Stimulated activated CD4-positive, alpha-beta T cell treated with anti-CD3 and anti-CD28 coated beads, Interleukin-1b, Interleukin-23, amount 100 ng/mL, for 48 hours (primary cell): ENCODE measurements around the gene GARNL3.
A peak's percentile ranks its signal among the peaks of the same experiment; 100 is the strongest.

ENCODE experiments used
- DNase-seq: peaks from one replicate; pipeline ENCODE4 v3.0.0-alpha.2; 2020

GARNL3 gene

DNA sequence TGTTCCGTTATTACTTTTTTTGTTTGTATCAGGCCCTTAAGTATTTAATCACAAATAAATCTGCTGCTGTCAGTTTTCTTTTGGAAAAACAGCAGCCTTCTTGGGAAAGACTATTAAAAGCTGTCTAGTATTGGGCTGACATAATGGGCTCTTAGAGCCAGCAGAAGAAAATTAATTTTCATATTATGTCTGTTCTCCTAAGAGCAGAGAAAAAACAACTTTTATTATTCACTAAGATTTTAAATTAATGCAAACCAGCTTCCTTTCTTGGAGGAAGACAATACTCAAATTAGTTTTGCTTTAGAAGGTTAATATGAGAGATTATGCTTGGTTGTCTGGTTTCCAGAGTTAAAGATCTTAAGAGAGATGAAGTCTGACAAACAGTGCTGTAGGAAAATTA is 30.6 kb upstream of the GARNL3 start:
- DNase-seq, result no peak

DNA sequence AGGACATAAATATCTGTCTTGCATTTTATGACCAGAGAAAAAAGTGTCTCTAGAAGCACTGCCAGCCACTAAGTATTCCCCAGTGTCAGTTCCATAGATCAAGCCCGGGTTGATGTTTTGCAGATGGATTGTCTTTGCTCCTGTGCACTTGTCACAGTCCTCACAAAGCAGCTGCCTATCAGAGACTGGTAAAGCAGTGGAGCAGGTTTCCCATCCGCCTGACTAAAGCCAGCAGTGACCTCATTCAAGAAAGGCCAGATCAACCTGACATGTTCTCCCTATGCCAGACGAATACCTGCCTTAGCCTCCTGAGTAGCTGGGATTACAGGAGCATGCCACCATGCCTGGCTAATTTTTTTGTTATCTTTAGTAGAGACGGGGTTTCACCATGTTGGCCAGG is 26.8 kb upstream of the GARNL3 start:
- no peak for DNase-seq

DNA sequence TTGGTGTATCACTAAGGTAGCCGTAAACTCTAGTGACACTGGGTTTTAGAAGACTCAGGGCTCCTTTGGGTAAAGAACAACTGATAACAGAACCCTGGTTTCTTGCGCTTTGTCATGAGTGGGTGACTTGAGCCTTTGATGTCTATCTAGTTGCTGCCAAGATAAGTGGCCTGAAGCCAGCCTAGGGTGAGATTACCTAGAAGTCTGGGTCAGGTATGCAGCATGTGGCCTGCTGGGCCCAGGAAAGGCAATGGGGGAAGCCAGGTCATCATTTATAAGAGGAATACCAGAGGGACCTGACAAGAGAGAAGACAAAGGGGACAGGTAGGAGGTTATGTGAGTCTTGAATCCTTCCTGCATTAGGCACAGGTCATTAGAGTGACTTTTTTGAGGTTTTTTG is 23.2 kb upstream of the GARNL3 start:
- DNase-seq, result no peak

GRCh38 chr9:127244609-127245601 is 19.7 kb upstream of the GARNL3 start:
- DNase-seq, result peak; percentile 95

DNA sequence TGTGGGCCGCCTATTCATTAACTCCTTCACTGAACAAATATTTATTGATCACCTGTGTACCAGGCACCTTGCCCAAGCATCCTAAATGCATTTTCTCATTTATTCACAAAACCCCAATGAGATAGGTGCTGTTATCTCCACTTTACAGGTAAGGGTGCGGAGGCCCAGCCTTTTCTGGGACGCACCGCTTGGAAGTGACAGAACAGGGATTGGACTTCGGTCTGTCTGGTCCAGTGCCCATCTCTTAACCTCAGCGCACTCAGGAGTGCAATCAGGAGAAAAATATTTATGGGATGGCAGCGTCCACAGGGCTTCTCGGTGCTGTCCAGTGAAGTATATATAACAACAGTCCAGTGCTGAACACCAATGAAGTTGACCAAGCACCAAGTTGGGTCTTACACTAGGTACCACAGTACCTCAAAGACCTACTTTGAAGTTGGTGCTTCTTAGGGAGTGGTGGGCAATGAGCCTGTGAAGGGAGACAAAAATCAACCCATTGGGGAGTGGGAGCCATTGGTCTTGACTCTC is 18.9 kb upstream of the GARNL3 start:
- no peak for DNase-seq

DNA sequence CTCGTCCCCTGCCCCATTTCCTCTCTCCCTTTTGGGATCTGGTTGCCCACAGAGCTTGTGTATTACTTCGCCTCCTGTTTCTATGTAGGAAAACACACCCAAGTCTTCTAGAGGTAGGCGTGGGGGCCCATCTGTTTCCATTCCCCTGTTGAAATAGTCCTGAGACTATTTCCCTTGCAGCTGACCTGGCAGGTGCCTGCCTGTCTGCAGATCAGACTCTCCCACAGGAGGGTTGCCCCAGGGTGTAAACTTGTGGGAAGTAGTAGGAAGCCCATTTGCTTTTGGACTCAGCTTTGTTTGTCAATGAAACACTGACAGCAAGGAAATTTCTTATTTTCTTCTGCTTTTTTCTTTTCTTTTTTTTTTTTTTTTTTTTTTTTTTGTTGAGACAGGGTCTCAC is 16.3 kb upstream of the GARNL3 start:
- no peak for DNase-seq

DNA sequence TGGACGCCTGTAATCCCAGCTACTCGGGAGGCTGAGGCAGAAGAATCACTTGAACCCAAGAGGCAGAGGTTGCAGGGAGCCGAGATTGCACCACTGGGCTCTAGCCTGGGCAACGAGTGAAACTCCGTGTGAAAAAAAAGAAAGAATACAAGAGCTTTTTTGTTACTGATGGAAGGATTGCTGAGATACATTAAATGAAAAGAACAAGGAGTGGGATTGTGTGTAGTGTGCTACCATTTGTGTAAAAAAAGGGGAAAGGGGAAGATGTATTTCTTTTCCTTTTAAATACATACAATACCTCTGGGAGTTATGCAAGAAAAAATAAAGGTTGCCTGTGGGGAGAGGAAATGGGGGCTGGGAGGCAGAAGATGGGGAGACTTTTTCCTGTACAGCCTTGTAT is 14.7 kb upstream of the GARNL3 start:
- DNase-seq, result no peak

DNA sequence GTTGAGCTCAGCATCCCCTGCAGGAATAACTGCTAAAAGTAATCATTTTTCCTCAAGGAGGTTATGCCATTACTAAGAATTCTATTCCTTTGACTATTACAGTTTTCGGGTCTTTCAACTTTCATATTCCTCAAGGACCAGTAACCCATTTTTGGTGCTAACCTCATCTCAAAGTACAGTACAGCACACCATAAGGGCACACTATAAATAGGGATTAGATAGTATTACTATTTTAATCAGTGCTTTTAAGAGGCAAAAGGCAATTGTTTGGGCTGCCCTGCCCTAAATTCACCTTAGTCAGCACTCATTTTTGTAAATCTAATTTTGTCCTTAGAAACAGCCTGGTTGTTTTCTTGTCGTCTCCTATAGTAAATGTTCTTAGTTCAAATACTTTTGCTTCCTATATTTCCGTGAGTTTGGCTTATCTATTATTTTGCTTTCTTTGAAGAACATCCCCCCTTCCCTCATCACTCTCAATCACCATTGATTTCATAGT is 13.6 kb upstream of the GARNL3 start:
- DNase-seq, result no peak

DNA sequence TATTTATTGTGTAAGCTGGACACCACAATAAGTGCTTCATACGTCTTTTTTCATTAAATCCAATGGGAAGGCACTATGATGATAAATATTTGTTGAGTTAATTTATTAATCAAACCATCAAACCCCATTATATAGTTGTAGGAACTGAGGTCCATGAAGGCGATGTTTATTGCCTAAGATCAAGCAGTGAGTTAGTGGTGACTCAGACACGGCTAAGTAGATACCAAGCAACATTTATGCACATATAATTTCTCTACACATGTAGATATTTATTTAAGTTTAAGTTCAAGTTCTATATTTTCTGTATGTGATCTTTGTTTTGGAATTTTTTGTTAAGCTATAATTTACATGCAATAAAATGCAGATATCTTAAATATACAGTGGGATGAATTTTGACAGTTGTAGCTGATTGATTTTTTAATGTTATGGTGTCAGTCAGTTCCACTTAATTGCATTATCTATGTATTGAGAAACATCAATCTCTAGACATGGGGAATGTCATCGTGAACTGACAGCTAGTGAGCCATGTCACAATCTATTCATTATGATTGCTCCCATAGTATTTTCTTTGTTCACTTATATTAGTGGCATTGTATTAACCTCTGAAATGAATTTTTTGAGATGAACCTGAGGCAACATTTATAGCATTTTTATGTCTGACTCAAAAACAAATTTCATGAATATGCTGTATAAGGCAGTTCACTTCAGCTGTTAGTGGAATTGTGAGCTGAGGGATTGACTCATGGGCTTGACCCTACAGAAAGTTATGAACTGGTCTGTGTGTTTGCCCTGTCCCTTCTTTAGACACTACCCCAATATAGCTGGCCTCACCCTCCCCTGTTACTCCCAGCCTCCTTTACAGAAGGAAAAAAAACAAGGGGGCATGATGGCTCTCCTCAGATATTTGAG is 11.9 kb upstream of the GARNL3 start:
- DNase-seq, result no peak

DNA sequence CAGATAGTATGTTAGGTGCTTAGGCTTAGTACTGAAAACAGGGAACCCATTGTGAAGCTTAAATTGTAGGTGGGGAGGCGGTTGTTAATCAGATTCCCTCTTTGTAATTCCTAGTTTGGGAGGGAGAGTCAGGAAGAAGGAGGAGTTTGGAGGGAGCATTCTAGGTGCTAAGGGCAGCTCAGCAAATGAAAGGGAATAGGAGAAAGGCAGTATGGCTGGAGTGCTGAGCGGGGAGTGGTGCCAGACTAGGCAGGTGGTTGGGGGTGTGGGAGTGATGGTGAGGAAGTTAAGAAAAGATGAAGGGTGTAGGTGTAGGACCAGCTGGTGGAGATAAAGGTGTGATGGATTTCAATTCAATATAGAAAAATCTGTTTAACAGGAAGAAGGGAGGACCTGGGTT is 11.1 kb upstream of the GARNL3 start:
- DNase-seq, result no peak

DNA sequence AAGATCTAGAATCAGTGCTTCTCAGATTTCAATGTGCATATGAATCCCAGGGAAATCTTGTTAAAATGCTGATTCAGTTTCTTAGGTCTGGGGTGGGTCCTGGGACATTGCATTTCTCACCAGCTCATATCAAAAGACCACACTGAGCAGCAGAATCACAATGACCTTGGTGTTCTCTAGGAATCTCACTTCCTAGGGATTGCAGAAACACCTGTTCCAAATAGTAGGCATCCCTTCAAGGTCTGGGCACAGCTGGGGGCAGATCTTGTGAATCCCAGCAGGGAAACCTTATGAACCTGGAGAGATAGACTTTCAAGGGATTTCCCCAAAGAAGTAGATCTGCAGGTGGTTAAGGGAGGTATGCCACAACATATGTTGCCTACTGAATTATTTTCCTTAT is 8.9 kb upstream of the GARNL3 start:
- no peak for DNase-seq

GRCh38 chr9:127256324-127256723 is 8.2 kb upstream of the GARNL3 start:
- no peak for DNase-seq

GRCh38 chr9:127258606-127259471 is 5.7 kb upstream of the GARNL3 start:
- no peak for DNase-seq

GRCh38 chr9:127262602-127263001 is 2.0 kb upstream of the GARNL3 start:
- DNase-seq, result no peak

GRCh38 chr9:127263237-127263636 is 1.3 kb upstream of the GARNL3 start:
- no peak for DNase-seq

- no peak for DNase-seq
Observed at GRCh38 chr9:127263664-127264063, 910 bp upstream of the GARNL3 start.

DNA sequence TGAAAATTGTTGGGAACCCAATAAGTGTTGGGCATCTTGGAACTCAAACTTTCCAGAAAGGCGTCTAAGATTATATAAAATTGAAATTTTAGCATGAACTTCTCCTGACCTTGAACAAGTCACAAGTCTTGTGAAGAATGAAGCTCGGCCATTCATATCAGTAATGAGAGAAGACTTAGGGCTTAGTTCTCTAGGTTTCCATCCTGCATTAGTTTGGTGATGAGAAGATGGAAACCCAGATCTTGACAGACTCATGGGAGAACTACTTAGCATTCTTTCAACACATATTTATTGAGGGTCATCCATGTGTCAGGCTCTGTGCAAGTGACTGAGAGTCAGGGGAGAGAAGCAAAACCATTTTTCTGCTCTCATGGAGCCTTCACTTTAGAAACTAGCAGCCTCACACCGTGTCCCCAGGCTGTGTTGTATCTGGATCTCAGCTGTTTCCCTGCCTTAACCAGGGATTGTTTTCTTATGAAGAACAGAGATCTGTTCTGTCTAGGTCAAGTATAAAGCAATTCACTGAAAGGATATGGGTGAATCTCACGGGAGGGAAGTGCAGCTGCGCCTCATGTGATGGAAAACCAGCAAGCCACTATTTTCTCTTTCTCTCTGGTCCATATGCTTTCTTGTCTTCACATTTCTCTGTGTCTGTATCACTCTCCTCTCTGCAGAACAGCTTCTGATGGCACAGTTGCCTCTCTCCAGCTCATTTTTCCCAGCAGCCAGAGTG is 3.4 kb downstream of the GARNL3 start:
- no peak for DNase-seq

DNA sequence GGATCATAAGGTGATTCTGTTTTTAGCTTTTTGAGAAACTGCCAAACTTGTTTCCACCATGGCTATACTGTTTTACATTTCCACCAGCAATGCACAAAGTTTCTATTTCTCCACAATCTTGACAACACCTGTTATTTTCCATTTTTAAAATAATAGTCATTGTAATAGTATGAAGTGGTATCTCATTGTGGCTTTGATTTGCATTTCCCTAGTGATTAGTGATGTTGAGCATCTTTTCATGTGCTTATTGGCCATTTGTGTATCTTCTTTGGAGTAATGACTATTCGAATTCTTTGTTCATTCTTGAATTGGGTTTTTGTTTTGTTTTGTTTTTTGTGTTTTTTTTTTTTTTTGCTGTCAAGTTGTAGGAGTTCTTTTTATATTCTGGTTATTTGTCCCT is 4.9 kb downstream of the GARNL3 start:
- DNase-seq, result no peak

DNA sequence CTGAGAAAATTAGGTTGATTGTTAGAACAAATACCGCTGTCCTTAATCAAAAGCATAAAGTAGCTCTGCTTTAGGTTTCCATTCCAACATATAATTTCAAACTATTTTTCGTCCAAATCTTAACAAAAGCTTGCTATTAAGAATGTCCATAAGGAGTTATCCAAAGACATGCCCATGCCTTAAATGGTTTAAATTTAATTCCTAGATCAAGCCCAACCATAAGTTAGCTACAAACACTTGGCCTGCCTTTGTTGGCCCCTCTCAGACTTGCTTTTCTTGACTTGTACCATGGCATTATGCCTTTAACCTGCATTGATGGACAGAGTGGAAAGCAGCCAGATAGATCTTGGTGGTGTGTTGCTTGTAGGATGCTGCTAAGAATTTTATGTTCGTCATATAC is 8.8 kb downstream of the GARNL3 start:
- DNase-seq, result no peak

GRCh38 chr9:127277099-127277498 is 12.5 kb downstream of the GARNL3 start:
- DNase-seq, result no peak

DNA sequence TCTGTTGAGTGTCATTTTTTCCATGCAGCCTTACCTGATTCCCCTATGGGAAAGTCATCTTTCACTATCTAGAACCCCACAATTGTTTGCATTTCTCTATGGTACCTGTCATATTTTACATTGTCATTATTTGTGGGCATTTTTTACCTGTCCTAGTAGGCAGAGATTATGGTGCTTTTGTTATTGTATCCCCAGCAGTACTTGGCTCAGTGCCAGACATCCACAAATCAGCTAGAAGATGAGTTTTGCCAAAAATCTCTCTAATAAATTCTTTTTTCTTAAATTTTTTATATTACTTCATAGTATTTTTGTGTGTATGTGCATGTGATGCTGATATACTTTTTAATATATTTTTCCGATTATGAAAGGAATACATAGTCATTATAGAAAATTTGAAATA is 13.2 kb downstream of the GARNL3 start:
- DNase-seq, result no peak

DNA sequence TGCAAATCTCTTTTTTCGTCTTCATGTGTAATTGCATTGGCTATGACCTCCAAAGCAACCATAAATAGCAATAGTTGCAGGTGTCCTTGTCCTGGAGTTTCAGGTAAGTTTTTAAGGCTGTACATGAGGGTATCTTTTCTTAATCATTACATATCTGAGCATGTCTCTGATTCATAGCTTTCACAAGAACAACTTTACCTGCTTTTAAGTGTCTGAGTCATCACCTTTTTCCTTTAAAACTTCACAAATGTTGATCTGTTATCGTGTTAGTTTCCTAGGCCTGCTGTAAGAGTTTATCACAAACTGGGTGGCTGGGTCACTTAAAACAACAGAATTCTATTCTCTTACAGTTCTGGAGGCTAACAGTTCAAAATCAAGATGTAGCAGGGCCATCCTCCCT is 13.8 kb downstream of the GARNL3 start:
- DNase-seq, result no peak
